ENCODE data around the gene DIPK1B.

Gene DIPK1B

GRCh38 chr9:136673088-136673974 is 39.0 kb upstream of the DIPK1B start:
- DNase-seq: no peak

- no peak for DNase-seq
Measured at GRCh38 chr9:136673975-136674785, 38.2 kb upstream of the DIPK1B start.

- DNase-seq: peak in 2 of 3 experiments; percentile 31 to 47
Measured at GRCh38 chr9:136674786-136675349, 37.5 kb upstream of the DIPK1B start.

DNA sequence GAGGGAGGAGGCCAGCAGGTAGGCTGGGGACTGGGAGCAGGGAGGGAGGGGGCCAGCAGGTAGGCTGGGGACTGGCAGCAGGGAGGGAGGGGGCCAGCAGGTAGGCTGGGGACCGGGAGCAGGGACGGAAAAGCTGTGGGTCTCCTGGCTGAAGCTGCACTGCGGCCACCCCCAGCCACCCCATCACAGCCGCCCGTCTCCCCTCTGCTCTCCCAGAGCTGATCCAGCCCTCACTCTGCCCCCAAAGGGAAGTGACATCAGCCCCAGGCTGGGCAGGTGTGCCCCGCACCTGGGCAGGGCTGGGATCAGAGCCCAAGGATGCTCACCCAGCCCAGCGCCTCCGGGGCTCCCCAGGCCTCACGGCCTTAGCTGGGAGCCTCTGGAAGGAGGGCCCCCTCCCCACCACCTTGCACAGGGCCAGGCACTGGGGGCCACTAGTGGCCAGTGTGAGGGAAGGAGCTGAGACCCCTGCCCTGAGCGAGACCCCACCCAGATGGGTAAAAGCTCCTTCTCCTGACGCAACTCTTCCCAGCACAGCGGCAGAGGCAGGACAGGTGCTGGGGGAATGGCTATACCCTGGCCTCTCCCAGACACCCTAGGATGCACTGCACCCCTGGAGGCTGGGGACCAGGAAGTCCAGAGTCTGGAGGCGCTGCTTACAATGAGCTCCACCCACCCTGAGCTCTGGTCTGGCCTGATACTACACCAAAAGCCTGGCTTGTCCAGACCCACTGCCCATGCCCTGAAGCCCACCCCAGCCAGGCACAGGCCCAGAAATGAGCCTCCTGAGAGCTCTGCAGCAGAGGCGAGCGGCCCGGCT is 36.7 kb upstream of the DIPK1B start:
- peak in 2 of 3 experiments; percentile 40 to 50 for DNase-seq

GRCh38 chr9:136676297-136676794 is 36.0 kb upstream of the DIPK1B start:
- DNase-seq: no peak

DNA sequence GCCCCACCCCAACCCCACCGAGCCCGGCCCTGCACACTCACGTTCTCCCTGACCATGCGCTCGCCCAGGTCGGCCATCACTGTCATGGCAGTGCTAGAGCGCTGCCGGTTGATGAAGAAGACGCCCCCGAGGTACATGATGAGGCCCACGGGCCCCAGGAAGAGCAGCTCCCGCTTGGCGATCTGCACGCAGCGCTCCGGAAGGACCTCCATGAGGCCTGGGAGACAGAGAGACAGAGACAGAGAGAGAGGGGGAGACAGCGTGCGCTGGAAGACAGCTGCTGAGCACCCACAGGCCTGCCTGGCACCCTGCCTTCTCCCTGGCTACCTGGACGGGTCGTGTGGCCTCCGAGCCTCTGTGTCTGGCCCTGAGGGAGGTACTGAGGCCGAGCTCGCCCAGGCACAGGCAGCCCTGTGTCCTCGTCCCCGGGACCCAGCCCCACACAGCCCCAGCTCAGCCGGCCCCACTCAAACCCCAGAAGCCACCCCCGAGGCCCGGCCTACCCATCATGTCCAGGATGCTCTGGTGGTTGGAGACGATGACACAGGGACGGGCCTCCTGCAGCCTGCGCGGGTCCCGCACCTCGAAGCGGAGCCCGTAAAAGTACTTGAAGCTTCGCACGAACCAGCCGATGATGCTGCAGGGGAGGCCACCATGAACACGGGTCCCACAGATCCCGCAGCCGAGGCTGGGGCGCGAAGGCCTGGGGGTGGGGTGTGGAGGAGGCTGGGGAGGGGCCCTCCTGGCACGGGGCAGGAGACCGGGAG is 35.3 kb upstream of the DIPK1B start:
- no peak for DNase-seq

- no peak for DNase-seq
Measured at GRCh38 chr9:136678034-136678433, 34.3 kb upstream of the DIPK1B start.

- DNase-seq: no peak
Measured at GRCh38 chr9:136678624-136679023, 33.7 kb upstream of the DIPK1B start.

DNA sequence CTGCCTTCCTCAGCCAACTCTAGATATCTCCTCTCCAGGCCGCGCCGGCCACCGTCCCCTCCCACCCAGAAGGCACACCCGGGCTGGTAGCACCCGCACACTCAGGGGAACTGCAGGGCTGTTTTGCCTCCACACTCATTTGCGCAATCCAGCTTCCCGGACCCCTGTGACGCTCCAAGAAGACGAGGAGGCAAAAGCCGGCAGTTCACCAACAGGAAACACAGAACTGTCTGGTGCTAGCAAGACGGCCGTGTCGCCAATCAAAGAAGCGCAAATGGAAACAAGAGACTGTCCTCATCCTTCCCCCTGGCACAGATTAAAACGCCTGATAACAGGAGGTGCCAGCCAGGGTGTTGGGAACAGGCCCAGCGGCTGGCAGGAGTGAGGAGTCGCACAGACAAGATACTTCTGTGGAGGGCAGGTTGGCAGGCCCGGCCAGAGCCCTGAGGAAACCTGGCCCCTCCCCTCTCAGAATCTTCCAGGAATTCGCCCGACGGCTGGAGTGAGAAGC is 32.9 kb upstream of the DIPK1B start:
- no peak for DNase-seq

GRCh38 chr9:136681029-136681428 is 31.3 kb upstream of the DIPK1B start:
- DNase-seq: no peak

DNA sequence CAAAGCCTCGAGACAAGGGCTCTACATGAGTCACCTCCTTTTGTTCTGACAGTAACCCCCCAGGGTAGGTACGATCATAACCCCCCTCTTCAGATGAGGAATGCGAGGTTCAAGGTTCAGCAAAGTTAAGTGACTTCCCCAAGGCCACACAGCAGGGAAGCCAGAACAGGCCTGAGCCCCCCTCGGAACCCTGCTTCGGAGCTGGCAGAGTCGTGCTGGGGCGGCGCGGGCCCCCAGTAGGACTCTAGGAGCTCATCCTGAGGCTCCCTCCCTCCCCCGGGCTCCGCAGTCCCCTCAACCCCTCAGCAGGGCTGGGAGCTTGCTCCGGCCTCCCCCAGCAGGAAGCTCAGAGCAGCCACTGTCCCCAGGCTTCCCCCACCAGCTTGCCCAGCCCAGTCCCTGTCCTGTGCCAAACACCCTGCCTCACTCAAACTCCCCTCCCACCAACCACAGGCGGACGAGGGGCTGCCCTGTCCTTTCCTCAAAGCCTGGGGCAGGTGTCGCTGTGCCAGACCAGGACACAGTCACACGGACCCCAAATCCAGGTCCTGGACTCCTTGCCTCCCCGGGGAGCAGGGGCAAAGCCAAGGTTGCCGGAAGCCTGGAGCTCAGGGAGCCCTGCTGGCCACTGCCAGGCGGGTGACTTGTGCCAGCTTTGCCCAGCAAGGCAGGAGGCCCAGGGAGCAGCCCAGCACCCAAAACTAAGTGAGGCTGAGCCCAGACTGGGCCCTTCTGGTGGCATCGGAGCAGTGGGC is 30.2 kb upstream of the DIPK1B start:
- DNase-seq: no peak

DNA sequence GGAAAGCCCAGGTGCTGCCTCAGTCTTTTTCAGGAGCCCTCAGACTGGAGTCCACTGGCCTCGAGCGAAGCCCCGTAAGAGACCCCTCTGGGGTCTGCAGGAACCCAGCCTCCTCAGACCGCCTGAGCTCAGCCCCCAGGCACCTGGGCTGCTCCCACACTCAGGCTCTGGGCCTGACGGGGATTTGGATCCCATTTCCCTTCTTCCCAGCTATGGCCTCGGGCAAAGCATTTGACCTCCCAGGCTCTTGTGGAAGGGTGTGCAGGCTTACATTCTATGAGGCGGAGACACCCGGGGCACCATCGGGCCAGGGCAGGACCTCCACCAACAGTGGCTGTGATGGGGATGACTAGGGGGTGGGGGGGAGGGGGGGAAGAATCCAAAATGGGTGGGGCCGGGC is 29.7 kb upstream of the DIPK1B start:
- no peak for DNase-seq

- DNase-seq: no peak
Measured at GRCh38 chr9:136683173-136683745, 29.1 kb upstream of the DIPK1B start.

DNA sequence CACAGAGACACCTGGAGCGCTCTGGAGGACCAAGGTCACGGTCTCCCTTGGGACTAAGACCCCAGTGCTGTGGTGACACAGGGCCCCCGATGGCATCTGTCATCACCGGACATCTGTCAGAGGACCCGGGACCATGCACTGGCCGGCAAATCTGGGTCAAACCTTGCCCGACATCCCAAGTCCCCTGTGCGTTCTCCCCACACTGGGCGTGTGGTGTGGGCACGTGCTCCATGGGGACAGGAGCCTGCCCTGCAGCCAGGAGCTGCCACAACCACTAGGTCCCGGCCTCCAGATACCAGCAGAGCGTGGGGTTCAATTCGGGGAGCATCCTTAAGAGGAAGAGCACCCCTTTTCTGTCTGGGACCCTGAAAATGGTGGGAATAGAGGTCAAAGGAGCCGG is 28.6 kb upstream of the DIPK1B start:
- no peak for DNase-seq

DNA sequence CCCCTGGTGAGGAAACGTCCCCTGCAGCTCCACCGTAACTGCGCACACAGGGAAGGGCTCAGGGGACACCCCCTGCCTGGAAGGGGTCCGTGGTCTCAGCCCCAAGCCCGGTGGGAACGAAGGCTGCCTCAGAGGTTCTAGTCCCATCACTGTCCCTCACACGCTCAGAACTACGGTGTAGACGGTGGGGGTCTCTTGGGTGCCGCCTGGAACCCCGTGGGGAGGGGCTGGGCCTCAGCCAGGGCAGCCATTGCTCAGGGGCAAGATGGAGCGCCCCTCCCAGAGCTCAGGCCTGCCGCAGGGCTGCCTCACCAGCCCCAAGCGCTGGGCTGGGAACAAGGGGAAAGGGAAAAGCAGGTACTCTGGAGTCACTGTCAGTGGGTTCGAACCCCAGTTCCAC is 28.0 kb upstream of the DIPK1B start:
- no peak for DNase-seq

DNA sequence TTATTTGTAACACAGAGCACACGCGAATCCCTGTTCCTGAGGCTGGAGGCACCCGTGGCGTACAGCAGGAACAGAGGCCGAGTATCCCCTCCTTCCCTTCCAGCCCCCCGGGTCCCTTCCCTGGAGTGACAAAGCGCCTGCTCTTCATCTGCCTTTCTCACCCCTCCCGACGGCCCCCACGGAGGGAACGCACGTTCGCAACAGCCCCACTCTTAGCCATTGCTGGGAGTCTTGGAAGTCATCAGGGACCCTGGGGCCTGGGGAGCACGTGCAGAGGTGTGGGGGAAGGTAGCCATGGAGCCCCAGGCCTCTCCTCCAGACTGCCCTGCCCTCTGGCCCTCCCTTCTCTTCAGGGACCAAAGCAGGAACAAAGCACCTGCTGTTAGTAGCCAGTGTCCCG is 27.6 kb upstream of the DIPK1B start:
- DNase-seq: no peak

- DNase-seq: no peak
Measured at GRCh38 chr9:136685216-136685615, 27.2 kb upstream of the DIPK1B start.

DNA sequence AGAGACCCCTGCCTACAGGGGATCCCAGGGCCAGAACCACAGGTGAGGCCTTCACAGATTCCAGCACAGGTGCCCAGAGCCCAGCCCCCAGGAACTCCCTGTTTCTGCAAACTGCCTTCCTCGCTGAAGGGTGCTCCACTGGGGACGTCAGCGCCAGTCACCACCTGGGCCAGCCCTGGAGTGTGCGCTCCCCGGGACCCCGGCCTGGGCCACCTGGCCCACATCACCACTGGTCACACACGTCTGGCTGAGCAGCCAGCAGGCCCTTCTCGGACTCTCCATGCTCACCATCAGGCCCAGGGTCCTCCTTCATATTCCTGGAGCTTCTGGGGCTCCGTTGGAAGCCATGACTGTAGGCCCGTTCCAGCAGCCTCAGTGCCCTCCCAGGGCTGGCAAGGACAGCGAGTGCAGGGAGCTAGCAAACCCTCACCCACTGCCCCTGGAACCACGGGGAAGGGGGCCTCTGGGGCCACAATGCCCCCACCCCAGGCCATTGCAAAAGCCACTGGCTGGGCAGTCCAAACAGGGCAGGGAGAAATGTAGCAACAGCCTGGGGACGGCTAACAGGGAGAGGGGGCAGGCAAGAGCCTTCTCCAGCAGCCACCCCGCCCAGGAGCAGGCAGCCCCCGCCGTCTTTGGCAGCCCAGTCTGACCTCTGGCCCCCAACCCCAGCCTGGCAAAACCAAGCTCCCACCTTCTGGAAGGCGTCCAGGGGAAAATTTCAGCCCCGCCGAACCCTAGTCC is 26.4 kb upstream of the DIPK1B start:
- peak in 1 of 3 experiments; percentile 35 for DNase-seq

- DNase-seq: no peak
Measured at GRCh38 chr9:136686534-136686793, 25.9 kb upstream of the DIPK1B start.
